ENCODE data around the gene RBM20. TPM values are rescaled to one million over a fixed set of nuclear protein-coding genes. Genes with fewer than 3 reads are reported as not detected.

Gene RBM20
- total RNA-seq, 1 donor from 2014 or later, result 0.58 TPM

DNA sequence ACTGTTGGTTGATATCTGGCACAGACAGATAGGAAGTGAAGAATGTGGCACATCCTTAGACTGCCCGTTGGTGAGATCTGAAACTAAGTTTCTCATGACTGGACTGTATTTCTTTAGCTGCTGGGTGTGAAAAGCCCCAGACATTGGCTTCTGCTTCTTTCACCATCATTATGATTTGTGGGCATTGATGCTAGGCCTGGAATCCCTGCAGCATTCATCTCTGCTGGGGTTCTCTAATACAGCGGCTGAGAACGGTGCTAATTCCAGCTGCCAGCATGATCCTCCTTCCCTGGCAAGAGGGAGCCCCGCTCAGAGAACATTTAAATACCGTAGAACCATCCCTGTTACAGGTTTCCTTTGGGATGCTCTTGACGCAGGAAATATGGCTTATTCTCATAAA is 26.2 kb downstream of the RBM20 start:
- peaks cover 73% of the 10 kb centered on the region for H3K27me3 Mint-ChIP-seq (ENCODE audit: low read depth)

DNA sequence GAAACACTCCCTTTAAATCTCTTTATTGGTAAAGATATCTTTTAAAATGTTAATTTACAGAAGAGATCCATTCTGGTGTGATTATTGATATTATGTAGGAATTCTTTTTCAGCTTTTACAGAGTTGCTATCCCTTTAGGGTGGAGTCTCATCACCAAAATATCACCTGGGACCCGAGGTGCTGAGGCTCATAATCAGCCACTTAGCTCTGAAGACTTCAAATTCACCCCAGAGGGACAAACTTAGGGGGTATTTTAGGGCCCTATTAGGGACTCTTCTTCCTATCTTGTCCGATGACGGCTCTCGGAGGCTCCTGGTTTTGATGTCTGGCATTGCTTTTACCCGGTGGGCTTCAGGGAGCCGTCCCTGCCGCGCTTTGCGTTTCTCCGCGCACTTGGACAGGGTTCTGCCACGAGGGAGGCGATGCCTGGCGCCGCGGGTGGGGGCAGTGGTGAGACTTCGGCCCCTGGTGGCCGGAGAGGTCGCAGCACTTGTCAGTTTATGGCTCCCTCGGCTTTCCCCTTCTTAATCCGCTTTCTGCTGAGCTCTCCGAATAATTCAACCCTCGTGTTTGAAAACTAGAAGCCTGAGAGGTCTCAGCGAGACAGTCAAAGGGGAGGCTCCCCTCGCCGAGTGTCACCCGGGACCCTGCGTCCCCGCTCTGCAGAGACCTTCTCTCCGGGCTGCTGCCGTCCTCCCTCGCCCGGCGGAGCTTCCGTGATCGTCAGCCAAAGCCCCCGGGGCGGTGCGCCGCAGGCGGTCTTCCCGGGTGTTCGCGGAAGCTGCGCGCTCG is 27.8 kb downstream of the RBM20 start:
- Mint-ChIP-seq H3K36me3 (ENCODE audit: low read depth) (no peaks in the 10 kb centered on the region), H3K27ac (ENCODE audit: unreplicated experiment) (no peak overlapping the region), H3K4me3 (peak overlapping the region; percentile 83), H3K9me3 (no peaks in the 10 kb centered on the region), H3K27me3 (ENCODE audit: low read depth) (peaks cover 66% of the 10 kb centered on the region), H3K4me1 (peaks cover 10% of the 10 kb centered on the region)
- TF ChIP-seq, protein P1, sequence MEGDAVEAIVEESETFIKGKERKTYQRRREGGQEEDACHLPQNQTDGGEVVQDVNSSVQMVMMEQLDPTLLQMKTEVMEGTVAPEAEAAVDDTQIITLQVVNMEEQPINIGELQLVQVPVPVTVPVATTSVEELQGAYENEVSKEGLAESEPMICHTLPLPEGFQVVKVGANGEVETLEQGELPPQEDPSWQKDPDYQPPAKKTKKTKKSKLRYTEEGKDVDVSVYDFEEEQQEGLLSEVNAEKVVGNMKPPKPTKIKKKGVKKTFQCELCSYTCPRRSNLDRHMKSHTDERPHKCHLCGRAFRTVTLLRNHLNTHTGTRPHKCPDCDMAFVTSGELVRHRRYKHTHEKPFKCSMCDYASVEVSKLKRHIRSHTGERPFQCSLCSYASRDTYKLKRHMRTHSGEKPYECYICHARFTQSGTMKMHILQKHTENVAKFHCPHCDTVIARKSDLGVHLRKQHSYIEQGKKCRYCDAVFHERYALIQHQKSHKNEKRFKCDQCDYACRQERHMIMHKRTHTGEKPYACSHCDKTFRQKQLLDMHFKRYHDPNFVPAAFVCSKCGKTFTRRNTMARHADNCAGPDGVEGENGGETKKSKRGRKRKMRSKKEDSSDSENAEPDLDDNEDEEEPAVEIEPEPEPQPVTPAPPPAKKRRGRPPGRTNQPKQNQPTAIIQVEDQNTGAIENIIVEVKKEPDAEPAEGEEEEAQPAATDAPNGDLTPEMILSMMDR (conservative IDR thresholded peaks at IDR 0.05), result peak; percentile 89
- peak; percentile 75 for DNase-seq (ENCODE audit: low read depth, low spot score)

More for the DNA sequence above, 26.2 kb downstream of the RBM20 start:
- TF ChIP-seq, protein P1 (conservative IDR thresholded peaks at IDR 0.05), result no peak
- Mint-ChIP-seq H3K27ac (ENCODE audit: unreplicated experiment) (no peak overlapping the region), H3K36me3 (ENCODE audit: low read depth) (no peaks in the 10 kb centered on the region), H3K9me3 (no peaks in the 10 kb centered on the region), H3K4me1 (peaks cover 10% of the 10 kb centered on the region), H3K4me3 (no peak overlapping the region)
- no peak for DNase-seq (ENCODE audit: low read depth, low spot score)

DNA sequence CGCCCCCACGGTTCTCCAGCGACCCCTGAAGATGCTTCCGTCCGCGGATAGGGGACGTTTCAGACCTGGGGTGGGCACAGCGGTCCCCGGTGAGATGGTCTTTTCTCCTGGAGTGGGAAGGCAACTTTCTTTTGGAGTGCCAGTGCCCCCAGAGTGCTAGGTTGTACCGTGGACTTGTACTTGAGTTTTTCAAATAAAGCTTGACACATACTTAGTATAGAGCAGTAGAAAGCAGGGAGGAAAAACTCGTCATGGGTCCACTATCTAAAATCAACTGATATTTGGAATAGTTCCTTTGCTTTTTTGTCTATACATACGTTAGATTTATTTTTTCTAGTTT is 28.4 kb downstream of the RBM20 start:
- H3K4me3 Mint-ChIP-seq, result peak overlapping the region; percentile 83
- H3K27ac Mint-ChIP-seq (ENCODE audit: unreplicated experiment), result no peak overlapping the region
- DNase-seq (ENCODE audit: low read depth, low spot score), result no peak
- H3K36me3 Mint-ChIP-seq (ENCODE audit: low read depth), result no peaks in the 10 kb centered on the region
- peaks cover 61% of the 10 kb centered on the region for H3K27me3 Mint-ChIP-seq (ENCODE audit: low read depth)
- TF ChIP-seq, protein P1 (conservative IDR thresholded peaks at IDR 0.05), result no peak
- no peaks in the 10 kb centered on the region for H3K9me3 Mint-ChIP-seq
- peaks cover 9% of the 10 kb centered on the region for H3K4me1 Mint-ChIP-seq

DNA sequence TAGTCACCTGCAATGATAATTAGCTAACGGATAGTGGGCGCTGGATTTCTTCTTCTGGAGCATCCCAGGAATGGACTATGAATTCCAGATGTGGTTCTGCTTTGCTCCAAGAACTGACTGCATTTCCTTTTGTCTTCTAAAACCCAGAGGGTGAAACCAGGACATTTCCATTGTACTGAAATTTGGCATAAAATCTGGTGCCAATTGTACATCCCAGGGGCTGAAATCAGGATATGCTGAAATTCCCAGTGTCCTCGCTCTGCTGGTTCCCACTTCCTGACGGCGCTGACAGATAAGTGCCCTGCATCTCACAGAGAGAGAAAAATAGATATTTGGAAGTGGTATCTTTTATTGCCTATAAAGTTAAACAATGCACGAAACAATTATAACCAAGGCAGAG is 31.9 kb downstream of the RBM20 start:
- H3K9me3 Mint-ChIP-seq, result no peaks in the 10 kb centered on the region
- no peak for DNase-seq (ENCODE audit: low read depth, low spot score)
- H3K27ac Mint-ChIP-seq (ENCODE audit: unreplicated experiment), result no peak overlapping the region
- TF ChIP-seq, protein P1 (conservative IDR thresholded peaks at IDR 0.05), result no peak
- no peaks in the 10 kb centered on the region for H3K36me3 Mint-ChIP-seq (ENCODE audit: low read depth)
- peaks cover 33% of the 10 kb centered on the region for H3K27me3 Mint-ChIP-seq (ENCODE audit: low read depth)
- no peak overlapping the region for H3K4me3 Mint-ChIP-seq
- peaks cover 12% of the 10 kb centered on the region for H3K4me1 Mint-ChIP-seq

DNA sequence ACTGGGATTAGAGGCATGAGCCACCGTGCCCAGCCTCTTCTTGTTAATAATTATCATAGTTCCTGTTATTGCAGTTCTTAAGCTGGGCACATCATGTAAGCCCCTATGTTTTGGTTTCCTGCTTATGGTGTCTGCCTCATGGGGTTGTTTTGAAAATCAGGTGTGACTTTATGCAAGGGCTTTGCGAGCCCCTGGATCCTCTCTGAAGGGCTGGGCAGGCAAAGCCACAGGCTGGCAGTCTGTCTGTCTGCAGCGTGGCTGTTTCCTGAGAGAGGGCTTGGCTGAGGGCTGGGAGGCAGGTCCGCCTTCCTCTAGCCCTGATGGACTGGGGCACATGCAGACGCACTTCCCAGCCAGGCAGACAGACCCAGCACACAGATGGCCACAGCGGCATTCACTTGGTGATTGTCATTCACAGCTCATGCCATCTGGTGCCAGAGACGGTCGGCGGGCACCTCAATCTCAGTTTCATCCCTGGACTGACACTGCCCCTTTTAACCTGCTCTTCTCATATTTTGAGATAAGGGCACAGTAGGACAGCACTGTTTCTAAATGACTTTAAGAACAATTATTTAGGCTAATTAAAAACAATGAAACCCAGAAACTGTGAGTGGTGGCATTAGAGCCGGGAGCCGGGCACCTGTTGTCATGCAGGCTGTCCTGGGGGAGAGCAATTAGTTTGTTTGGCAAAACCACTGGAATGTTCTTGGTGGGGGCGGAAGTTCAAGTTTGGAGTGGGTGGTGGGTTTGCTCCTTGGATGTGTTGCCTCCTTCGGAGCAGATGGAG is 35.5 kb downstream of the RBM20 start:
- Mint-ChIP-seq H3K4me1 (peaks cover 13% of the 10 kb centered on the region), H3K36me3 (ENCODE audit: low read depth) (no peaks in the 10 kb centered on the region), H3K4me3 (no peak overlapping the region), H3K27me3 (ENCODE audit: low read depth) (peaks cover 7% of the 10 kb centered on the region), H3K27ac (ENCODE audit: unreplicated experiment) (no peak overlapping the region), H3K9me3 (no peaks in the 10 kb centered on the region)
- TF ChIP-seq, protein P1 (conservative IDR thresholded peaks at IDR 0.05), result no peak
- DNase-seq (ENCODE audit: low read depth, low spot score), result no peak
